HepG2 (cell line): ENCODE results near the gene SOWAHA. TPM values are rescaled to one million over a fixed set of nuclear protein-coding genes. Genes with fewer than 3 reads are reported as not detected.

Experiments
- ADNP ChIP-seq: sonication (generic); formaldehyde crosslinking; IDR thresholded peaks from 2 replicates; pipeline ENCODE4 v1.4.0; 2020; ENCODE audit warnings: missing genetic modification reagents
- AGO2 ChIP-seq: fragments of 200-400 bp; formaldehyde crosslinking; optimal IDR thresholded peaks from 2 replicates; pipeline ENCODE3; 2017; ENCODE audit warnings: mild to moderate bottlenecking, low read depth, low read length, moderate library complexity
- ELF3 ChIP-seq: IDR thresholded peaks from 2 replicates; pipeline ENCODE4 v1.6.1; 2016; ENCODE audit warnings: missing genetic modification reagents, missing compliant biosample characterization
- GLI4 ChIP-seq: sonication (generic); formaldehyde crosslinking; IDR thresholded peaks from 2 replicates; pipeline ENCODE4 v1.5.1; 2020; ENCODE audit warnings: missing genetic modification reagents, mild to moderate bottlenecking, moderate library complexity, borderline replicate concordance
- HNRNPUL1 ChIP-seq: fragments of 200-400 bp; formaldehyde crosslinking; IDR thresholded peaks from 2 replicates; pipeline ENCODE4 v1.6.1; 2017; ENCODE audit warnings: low read depth, mild to moderate bottlenecking, low read length, moderate library complexity
- JUN ChIP-seq: sonication (generic); formaldehyde crosslinking; IDR thresholded peaks from 2 replicates; pipeline ENCODE4 v1.4.0; 2020; ENCODE audit warnings: mild to moderate bottlenecking, missing genetic modification reagents
- NR2F6 ChIP-seq, 2 experiments: IDR thresholded peaks; 2 replicates each; pipeline ENCODE4 v1.6.1; 2016; ENCODE audit warnings: antibody characterized with exemption in 1 of 2, mild to moderate bottlenecking in 1 of 2
- PHF21A ChIP-seq: sonication (generic); formaldehyde crosslinking; IDR thresholded peaks from 2 replicates; pipeline ENCODE4 v1.5.0; 2020; ENCODE audit warnings: mild to moderate bottlenecking, missing genetic modification reagents
- RBAK ChIP-seq: sonication (generic); formaldehyde crosslinking; IDR thresholded peaks from 2 replicates; pipeline ENCODE4 v1.5.1; 2020; ENCODE audit warnings: mild to moderate bottlenecking, missing genetic modification reagents
- TAF15 ChIP-seq: fragments of 200-400 bp; formaldehyde crosslinking; IDR thresholded peaks from one replicate; pipeline ENCODE4 v1.6.1; 2018; ENCODE audit warnings: mild to moderate bottlenecking, low read depth, low read length; ENCODE audit not compliant: poor library complexity, severe bottlenecking
- ZNF101 ChIP-seq: sonication (generic); formaldehyde crosslinking; IDR thresholded peaks from 2 replicates; pipeline ENCODE4 v1.4.0; 2020; ENCODE audit warnings: mild to moderate bottlenecking, low read depth, missing genetic modification reagents, borderline replicate concordance
- ZNF317 ChIP-seq: sonication (generic); formaldehyde crosslinking; IDR thresholded peaks from 2 replicates; pipeline ENCODE4 v1.5.0; 2020; ENCODE audit warnings: mild to moderate bottlenecking, missing genetic modification reagents
- ZNF333 ChIP-seq: sonication (generic); formaldehyde crosslinking; IDR thresholded peaks from 2 replicates; pipeline ENCODE4 v1.4.0; 2020; ENCODE audit warnings: mild to moderate bottlenecking, missing genetic modification reagents, borderline replicate concordance
- ZNF350 ChIP-seq: sonication (generic); formaldehyde crosslinking; IDR thresholded peaks from 2 replicates; pipeline ENCODE4 v1.4.0; 2020; ENCODE audit warnings: mild to moderate bottlenecking, low read depth, missing genetic modification reagents, borderline replicate concordance
- ZNF546 ChIP-seq: sonication (generic); formaldehyde crosslinking; conservative IDR thresholded peaks from 2 replicates; pipeline ENCODE4 v1.8.1; 2023; ENCODE audit warnings: mild to moderate bottlenecking, missing genetic modification reagents
- ZNF691 ChIP-seq: sonication (generic); formaldehyde crosslinking; IDR thresholded peaks from 2 replicates; pipeline ENCODE4 v1.4.0; 2020; ENCODE audit warnings: missing genetic modification reagents, low read depth, mild to moderate bottlenecking, borderline replicate concordance
- polyA plus RNA-seq, 8 experiments: library from polyadenylated mRNA; depleted of rRNA in 3 of 8; stranded (reverse) in 7 of 8; unstranded in 1 of 8; fragments of >200 nt; fragmentation: Illumina TruSeq in 4 of 8; extraction: Trizol in 4 of 8; gene quantifications; 2 replicates each; pipeline versions ENCODE4 v1.2.1 to v1.2.3, GENCODE V29; 2011 to 2016; ENCODE audit warnings: low read depth in 4 of 8, missing spikeins in 1 of 8, mixed read lengths in 1 of 8; ENCODE audit not compliant: insufficient read depth in 1 of 8
- total RNA-seq, 5 experiments: library from RNA; depleted of rRNA; stranded (reverse); fragments of >200 nt; fragmentation: Illumina TruSeq; extraction: Trizol; gene quantifications; 2 replicates each; pipeline ENCODE4 v1.2.3, GENCODE V29; 2016; ENCODE audit warnings: low read depth in 1 of 5
- TF ChIP-seq, protein P1 (sequence below): sonication (generic); formaldehyde crosslinking; IDR thresholded peaks from 2 replicates; pipeline ENCODE4 v1.4.0; 2020; ENCODE audit warnings: missing genetic modification reagents
- TF ChIP-seq, protein P2 (sequence below): sonication (generic); formaldehyde crosslinking; IDR thresholded peaks from 2 replicates; pipeline ENCODE4 v1.4.0; 2020; ENCODE audit warnings: mild to moderate bottlenecking, missing genetic modification reagents
- TF ChIP-seq, protein P3 (sequence below): sonication (generic); formaldehyde crosslinking; IDR thresholded peaks from 2 replicates; pipeline ENCODE4 v1.4.0; 2020; ENCODE audit warnings: missing genetic modification reagents, borderline replicate concordance
- TF ChIP-seq, protein P4 (sequence below): sonication (generic); formaldehyde crosslinking; IDR thresholded peaks from 2 replicates; pipeline ENCODE4 v1.4.0; 2020; ENCODE audit warnings: mild to moderate bottlenecking, missing genetic modification reagents

The SOWAHA gene
- total and polyA plus RNA-seq, 2 of the 13 experiments (the other 11 are each of a cell fraction or from before 2014, with no cell fraction given) = 0.95 to 1.9 TPM

DNA sequence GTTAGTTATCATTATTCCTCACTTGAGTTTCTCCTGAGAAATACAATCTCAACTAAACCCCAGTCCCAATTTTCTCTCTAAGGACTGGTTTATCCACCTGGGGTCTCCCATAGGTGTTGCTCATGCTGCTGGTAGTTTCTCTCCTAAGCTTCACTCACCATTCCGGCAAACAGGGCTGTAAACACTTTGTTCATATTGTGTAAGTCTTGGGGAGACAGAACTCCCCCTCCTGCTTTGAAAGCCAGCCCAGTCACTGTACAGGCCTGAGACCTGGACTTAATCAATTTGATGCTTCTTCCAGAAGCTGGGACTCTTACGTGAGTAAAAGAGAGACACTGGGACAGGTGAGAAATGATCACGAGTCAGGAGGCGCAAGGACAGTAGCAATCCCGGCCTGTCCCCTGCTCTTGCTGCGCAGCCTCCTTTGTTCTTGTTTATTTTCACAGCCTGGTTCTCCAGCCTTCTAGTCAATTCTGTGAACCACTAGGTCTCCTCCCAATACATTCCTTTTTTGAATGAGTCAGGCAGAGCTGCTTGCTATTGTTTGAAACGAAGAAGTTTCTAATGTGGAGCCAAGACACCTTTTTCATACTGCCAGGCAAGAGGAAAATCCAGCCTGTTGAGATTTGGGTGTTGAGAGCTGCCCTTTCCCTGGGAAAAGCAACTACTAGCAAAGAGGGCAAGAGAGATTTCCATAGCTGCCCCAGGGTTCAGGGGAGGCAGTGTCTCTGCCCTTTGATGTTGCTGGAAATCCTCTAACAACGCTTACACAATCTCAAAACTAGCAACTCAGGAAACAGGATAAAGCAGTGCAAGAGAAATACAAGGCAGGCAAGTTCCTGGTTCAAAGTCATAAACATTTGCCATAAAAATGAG is 26.6 kb downstream of the SOWAHA start (continued):
- TF ChIP-seq, protein P1, sequence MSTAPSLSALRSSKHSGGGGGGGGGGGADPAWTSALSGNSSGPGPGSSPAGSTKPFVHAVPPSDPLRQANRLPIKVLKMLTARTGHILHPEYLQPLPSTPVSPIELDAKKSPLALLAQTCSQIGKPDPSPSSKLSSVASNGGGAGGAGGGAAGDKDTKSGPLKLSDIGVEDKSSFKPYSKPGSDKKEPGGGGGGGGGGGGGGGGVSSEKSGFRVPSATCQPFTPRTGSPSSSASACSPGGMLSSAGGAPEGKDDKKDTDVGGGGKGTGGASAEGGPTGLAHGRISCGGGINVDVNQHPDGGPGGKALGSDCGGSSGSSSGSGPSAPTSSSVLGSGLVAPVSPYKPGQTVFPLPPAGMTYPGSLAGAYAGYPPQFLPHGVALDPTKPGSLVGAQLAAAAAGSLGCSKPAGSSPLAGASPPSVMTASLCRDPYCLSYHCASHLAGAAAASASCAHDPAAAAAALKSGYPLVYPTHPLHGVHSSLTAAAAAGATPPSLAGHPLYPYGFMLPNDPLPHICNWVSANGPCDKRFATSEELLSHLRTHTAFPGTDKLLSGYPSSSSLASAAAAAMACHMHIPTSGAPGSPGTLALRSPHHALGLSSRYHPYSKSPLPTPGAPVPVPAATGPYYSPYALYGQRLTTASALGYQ = 0 out of 2 replicates have a peak, but pooled peaks have one; percentile 28
- TF ChIP-seq RBAK (CRISPR knock-in tag) (no peak), JUN (CRISPR knock-in tag) (peak; percentile 13; the same call in 1 of the 2 replicates), ZNF691 (CRISPR knock-in tag) (no peak; the same call in 1 of the 2 replicates), ZNF546 (no peak), GLI4 (CRISPR knock-in tag) (no peak), AGO2 (no peak), NR2F6 (IDR thresholded peaks at IDR 0.05) (peak; percentile 82), NR2F6 (CRISPR knock-in tag; IDR thresholded peaks at IDR 0.05) (peak; percentile 85), ZNF317 (CRISPR knock-in tag) (0 out of 2 replicates have a peak, but pooled peaks have one; percentile 40), HNRNPUL1 (no peak), ZNF333 (CRISPR knock-in tag) (no peak), ZNF101 (CRISPR knock-in tag) (no peak), ELF3 (CRISPR knock-in tag) (peak; percentile 99), ADNP (CRISPR knock-in tag) (no peak), PHF21A (CRISPR knock-in tag) (peak; percentile 91), TAF15 (no peak), ZNF350 (CRISPR knock-in tag) (peak; percentile 45; the same call in 1 of the 2 replicates)
- TF ChIP-seq, protein P2, sequence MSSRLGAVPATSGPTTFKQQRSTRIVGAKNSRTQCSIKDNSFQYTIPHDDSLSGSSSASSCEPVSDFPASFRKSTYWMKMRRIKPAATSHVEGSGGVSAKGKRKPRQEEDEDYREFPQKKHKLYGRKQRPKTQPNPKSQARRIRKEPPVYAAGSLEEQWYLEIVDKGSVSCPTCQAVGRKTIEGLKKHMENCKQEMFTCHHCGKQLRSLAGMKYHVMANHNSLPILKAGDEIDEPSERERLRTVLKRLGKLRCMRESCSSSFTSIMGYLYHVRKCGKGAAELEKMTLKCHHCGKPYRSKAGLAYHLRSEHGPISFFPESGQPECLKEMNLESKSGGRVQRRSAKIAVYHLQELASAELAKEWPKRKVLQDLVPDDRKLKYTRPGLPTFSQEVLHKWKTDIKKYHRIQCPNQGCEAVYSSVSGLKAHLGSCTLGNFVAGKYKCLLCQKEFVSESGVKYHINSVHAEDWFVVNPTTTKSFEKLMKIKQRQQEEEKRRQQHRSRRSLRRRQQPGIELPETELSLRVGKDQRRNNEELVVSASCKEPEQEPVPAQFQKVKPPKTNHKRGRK = no peak
- TF ChIP-seq, protein P3, sequence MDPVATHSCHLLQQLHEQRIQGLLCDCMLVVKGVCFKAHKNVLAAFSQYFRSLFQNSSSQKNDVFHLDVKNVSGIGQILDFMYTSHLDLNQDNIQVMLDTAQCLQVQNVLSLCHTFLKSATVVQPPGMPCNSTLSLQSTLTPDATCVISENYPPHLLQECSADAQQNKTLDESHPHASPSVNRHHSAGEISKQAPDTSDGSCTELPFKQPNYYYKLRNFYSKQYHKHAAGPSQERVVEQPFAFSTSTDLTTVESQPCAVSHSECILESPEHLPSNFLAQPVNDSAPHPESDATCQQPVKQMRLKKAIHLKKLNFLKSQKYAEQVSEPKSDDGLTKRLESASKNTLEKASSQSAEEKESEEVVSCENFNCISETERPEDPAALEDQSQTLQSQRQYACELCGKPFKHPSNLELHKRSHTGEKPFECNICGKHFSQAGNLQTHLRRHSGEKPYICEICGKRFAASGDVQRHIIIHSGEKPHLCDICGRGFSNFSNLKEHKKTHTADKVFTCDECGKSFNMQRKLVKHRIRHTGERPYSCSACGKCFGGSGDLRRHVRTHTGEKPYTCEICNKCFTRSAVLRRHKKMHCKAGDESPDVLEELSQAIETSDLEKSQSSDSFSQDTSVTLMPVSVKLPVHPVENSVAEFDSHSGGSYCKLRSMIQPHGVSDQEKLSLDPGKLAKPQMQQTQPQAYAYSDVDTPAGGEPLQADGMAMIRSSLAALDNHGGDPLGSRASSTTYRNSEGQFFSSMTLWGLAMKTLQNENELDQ (CRISPR knock-in tag) = no peak
- TF ChIP-seq, protein P4, sequence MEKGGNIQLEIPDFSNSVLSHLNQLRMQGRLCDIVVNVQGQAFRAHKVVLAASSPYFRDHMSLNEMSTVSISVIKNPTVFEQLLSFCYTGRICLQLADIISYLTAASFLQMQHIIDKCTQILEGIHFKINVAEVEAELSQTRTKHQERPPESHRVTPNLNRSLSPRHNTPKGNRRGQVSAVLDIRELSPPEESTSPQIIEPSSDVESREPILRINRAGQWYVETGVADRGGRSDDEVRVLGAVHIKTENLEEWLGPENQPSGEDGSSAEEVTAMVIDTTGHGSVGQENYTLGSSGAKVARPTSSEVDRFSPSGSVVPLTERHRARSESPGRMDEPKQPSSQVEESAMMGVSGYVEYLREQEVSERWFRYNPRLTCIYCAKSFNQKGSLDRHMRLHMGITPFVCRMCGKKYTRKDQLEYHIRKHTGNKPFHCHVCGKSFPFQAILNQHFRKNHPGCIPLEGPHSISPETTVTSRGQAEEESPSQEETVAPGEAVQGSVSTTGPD (CRISPR knock-in tag) = no peak
